ENCODE data around the gene FNDC11.
A peak's percentile ranks its signal among the peaks of the same experiment; 100 is the strongest.
"Not testable (repeated sequence)": the region's sequence is repeated elsewhere in the genome, so short reads cannot be mapped to it uniquely, and the experiment has no call there.

FNDC11 gene

GRCh38 chr20:63509088-63509564, 44.8 kb upstream of the FNDC11 start:
- no peak for TF ChIP-seq CTCF (IDR thresholded peaks at IDR 0.05; ENCODE audit: control insufficient read depth, extremely low read depth, insufficient read depth)
- no peak for DNase-seq (ENCODE audit: low read depth)
- H3K4me3 ChIP-seq (ENCODE audit: low read depth, low read length), result no peak overlapping the region

DNA sequence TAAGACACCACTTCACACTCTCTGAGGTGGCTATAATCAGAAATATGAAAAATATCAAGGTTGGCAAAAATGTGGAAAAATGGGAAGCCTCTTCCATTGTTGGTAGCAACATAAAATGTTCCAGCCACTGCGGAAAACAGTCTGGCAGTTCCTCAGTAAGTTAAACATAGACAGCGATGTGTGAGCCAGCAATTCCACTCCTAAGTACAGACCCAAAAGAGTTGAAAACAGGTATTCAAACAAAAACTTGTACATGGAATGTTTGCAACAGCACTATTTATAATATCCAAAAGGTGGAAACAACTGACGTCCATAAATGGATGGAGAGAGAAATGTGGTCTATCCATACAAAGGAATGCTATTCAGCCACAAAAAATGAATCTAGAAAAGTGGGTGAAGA, 40.8 kb upstream of the FNDC11 start:
- no peak for DNase-seq (ENCODE audit: low read depth)
- TF ChIP-seq CTCF (IDR thresholded peaks at IDR 0.05; ENCODE audit: control insufficient read depth, extremely low read depth, insufficient read depth), result no peak
- H3K4me3 ChIP-seq (ENCODE audit: low read depth, low read length), result no peak overlapping the region

DNA sequence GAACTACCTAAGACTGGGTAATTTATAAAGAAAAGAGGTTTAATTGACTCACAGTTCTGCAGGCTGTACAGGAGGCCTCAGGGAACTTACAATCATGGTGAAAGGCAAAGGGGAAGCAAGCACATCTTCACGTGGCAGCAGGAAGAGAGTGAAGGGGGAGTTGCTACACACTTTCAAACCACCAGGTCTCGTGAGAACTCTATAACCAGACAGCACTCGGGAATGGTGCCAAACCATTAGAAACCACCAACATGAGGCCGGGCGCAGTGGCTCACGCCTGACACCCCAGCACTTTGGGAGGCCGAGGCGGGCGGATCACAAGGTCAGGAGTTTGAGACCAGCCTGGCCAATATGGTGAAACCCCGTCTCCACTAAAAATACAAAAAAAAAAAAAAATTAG, 39.4 kb upstream of the FNDC11 start:
- H3K4me3 ChIP-seq (ENCODE audit: low read depth, low read length); DNase-seq (ENCODE audit: low read depth): not testable (repeated sequence)

DNA sequence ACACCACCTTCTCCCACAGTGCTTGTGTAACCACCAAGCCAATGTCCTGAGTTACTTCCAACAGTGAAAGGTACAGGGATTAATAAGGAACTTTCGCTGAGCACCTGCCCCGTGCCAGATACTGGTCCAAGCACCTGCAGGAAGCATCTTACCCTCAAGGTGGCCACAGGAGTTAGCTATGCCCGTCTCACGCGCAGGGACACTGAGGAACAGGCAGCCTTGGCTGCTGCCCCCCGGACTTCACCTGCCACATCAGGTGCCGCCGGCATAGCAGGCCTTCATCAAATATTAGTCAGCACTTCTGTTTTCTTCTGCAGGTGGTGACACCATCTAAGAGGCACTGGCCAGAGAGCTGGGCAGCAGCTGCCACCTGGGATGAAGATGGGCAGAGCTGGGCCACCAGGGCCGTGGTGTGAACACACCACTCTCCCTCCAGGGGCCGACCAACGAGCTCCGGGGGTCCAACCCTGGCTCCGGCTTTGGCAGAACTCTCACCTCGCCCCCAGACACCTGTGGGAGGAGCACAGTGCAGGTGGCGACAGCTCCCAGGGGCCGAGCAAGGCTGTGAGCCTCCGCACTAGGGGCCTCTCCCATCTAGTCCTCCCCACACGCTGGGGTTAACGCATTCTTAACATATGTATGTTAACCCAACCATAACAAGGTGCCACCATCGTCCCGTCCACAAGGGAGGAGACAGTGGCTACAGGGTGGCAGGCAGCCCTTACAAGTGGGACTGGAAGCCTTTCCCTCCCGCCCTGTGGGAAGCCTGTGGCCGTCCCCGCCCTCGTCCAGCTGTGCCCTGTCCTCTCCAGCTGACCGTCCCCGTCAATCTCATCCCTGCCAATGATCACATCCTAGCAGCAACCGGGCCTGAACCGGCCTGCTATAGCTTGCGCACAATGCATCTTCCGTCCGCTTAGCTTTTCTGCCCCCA, 36.3 kb upstream of the FNDC11 start:
- TF ChIP-seq CTCF (IDR thresholded peaks at IDR 0.05; ENCODE audit: control insufficient read depth, extremely low read depth, insufficient read depth), result no peak
- no peak overlapping the region for H3K4me3 ChIP-seq (ENCODE audit: low read depth, low read length)
- no peak for DNase-seq (ENCODE audit: low read depth)

DNA sequence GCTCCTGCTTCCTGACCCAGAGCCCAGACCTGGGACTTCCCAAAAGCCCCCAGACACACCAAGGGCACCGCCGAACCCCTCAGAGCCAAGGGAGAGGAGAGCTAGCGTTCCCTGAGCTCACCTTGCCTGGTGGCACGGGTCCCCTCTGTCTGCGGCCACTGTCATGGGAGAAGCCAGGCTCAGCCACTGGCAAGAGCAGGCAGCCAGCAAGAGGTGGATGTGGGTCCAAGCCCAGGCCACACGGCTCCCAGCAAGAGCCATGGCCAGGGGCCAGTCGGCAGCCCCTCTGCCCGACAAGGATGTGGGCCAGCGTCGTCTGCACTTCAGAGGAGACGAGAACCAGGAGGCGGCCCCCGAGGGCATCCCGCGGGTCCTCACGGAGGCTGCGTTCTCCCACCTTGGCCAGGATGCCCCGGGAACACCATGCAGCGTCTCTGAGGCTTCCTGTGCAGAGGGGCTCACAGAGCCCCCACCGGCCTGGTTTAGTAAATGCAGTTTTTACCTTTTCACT, 35.6 kb upstream of the FNDC11 start:
- TF ChIP-seq CTCF (IDR thresholded peaks at IDR 0.05; ENCODE audit: control insufficient read depth, extremely low read depth, insufficient read depth), result no peak
- DNase-seq (ENCODE audit: low read depth), result no peak
- no peak overlapping the region for H3K4me3 ChIP-seq (ENCODE audit: low read depth, low read length)

DNA sequence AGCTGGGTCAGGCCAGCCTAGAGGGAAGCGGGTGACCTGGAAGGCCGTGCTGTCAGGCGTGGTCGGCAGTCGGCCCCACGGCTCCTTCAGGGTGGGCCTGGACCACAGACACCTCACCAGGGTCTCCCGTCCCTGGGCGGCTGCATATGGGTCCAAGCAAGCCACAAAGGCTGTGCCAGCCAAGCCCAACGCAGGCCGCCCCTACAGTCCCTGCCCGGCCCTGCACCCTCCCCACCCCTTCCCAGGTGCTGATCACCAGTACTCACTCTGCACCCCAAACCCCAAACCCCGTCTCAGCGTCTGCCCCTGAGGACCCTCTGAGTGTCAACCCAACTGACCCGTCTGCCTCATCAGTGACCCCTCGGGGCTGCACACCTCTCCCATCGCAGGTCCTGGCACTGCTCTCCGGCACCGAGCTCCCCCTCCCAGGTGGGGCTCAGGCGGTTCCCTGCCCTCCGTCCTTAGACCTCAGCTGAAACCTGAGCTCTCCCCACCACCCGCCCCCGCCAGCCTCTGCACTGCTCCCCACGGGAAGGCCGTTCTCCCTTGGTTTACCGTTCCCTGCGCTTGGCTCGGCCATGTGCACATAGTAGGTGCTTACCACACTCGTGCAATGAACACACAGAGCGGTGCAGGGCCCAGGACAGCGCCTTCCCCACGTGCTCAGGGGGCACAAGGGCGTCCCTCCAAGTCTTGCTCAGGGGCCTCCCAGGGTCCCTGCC, 34.9 kb upstream of the FNDC11 start:
- DNase-seq (ENCODE audit: low read depth), result no peak
- TF ChIP-seq CTCF (IDR thresholded peaks at IDR 0.05; ENCODE audit: control insufficient read depth, extremely low read depth, insufficient read depth), result no peak
- peak overlapping the region; percentile 77 for H3K4me3 ChIP-seq (ENCODE audit: low read depth, low read length)
